Tibial artery (tissue), 4 donors: ENCODE measurements around the gene NXPE4.
A peak's percentile ranks its signal among the peaks of the same experiment; 100 is the strongest.
"Not testable (repeated sequence)": the region's sequence is repeated elsewhere in the genome, so short reads cannot be mapped to it uniquely, and the experiment has no call there.

Source experiments
- DNase-seq, 2 donors: peaks; one replicate each; pipeline ENCODE4 v3.0.0-alpha.2; 2019
- H3K27ac ChIP-seq, 2 donors: fragments of 200-600 bp; sonication (generic) in 1 of 2; 1 replicate in 1 of 2; 2 replicates in 1 of 2; pipeline ENCODE4 v1.5.1; 2018 to 2019; ENCODE audit warnings: mild to moderate bottlenecking in 1 of 2
- H3K27me3 ChIP-seq, 2 donors: fragments of 200-600 bp; sonication (generic) in 1 of 2; one replicate each; pipeline versions ENCODE4 v1.5.1 to v1.6.0; 2016 to 2019
- H3K36me3 ChIP-seq, 3 donors: fragments of 200-600 bp; sonication (generic) in 2 of 3; one replicate each; pipeline ENCODE4 v1.5.1; 2016 to 2019; ENCODE audit warnings: mild to moderate bottlenecking in 2 of 3
- H3K4me1 ChIP-seq, 4 donors: fragments of 200-600 bp; sonication (generic) in 2 of 4; 1 replicate in 3 of 4; 2 replicates in 1 of 4; pipeline ENCODE4 v1.5.1; 2016 to 2019
- H3K4me3 ChIP-seq, 2 donors: fragments of 200-600 bp; sonication (generic) in 1 of 2; 1 replicate in 1 of 2; 2 replicates in 1 of 2; pipeline ENCODE4 v1.5.1; 2018 to 2019; ENCODE audit warnings: mild to moderate bottlenecking in 2 of 2
- H3K9me3 ChIP-seq, 3 donors: fragments of 200-600 bp; sonication (generic) in 1 of 3; one replicate each; pipeline ENCODE4 v1.5.1; 2016 to 2019
- intact Hi-C: fragments of 100-400 bp; cut with DNase I; formaldehyde crosslinking; loops from one replicate; pipeline ENCODE4 v1.15.0; 2023; ENCODE audit warnings: low total_unique reads
- TF ChIP-seq, protein P1 (sequence below), 2 experiments: fragments of 200-600 bp in 1 of 2; fragments of 450-650 bp in 1 of 2; IDR thresholded peaks; one replicate each; pipeline ENCODE4 v1.5.1; 2017 to 2019; ENCODE audit warnings: antibody characterized with exemption in 2 of 2, mild to moderate bottlenecking in 1 of 2, moderate library complexity in 1 of 2

Gene NXPE4

DNA sequence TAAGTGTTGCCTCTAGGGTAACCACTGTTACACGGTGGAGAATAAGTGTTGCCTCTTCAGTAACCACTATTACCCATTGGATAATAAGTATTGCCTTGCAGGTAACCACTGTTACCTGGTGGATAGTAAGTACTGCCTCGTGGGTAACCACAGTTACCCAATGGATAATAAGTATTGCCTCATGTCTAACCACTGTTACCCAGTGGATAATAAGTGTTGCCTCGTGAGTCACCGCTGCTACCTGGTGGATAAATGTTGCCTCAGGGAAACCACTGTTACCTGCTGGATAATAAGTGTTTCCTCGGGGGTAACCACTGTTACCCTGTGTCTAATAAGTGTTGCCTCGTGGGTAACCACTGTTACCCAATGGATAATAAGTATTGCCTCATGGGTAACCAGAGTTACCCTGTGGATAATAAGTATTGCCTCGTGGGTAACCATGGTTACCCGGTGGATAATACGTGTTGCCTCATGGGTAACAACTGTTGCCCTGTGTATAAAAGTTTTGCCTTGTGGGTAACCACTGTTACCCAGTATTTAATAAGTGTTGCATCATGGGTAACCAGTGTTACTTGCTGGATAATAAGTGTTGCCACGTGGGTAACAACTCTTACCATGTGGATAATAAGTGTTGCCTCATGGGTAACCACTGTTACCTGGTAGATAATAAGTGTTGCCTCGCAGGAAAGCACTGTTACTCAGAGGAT, 12.3 kb upstream of the NXPE4 start:
- Histone ChIP-seq H3K27me3 (no peaks in the 10 kb centered on the region), H3K9me3 (peaks cover 0 to 3% (median 0%) of the 10 kb centered on the region in 3 donors), H3K27ac (no peak overlapping the region), H3K4me3 (no peak overlapping the region), H3K36me3 (no peaks in the 10 kb centered on the region), H3K4me1 (no peaks in the 10 kb centered on the region)
- DNase-seq: no peak
- TF ChIP-seq, protein P1, sequence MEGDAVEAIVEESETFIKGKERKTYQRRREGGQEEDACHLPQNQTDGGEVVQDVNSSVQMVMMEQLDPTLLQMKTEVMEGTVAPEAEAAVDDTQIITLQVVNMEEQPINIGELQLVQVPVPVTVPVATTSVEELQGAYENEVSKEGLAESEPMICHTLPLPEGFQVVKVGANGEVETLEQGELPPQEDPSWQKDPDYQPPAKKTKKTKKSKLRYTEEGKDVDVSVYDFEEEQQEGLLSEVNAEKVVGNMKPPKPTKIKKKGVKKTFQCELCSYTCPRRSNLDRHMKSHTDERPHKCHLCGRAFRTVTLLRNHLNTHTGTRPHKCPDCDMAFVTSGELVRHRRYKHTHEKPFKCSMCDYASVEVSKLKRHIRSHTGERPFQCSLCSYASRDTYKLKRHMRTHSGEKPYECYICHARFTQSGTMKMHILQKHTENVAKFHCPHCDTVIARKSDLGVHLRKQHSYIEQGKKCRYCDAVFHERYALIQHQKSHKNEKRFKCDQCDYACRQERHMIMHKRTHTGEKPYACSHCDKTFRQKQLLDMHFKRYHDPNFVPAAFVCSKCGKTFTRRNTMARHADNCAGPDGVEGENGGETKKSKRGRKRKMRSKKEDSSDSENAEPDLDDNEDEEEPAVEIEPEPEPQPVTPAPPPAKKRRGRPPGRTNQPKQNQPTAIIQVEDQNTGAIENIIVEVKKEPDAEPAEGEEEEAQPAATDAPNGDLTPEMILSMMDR (IDR thresholded peaks at IDR 0.05): no peak
- intact Hi-C loops: no loop called here

DNA sequence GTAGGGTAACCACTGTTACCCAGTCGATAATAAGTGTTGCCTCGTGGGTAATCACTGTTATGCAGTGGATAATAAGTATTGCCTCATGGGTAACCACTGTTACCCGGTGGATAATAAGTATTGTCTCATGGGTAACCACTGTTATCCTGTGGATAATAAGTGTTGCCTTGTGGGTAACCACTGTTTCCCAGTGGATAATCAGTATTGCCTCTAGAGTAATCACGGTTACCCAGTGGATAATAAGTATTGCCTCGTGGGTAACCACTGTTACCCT, 11.2 kb upstream of the NXPE4 start:
- H3K4me1 ChIP-seq, H3K36me3 ChIP-seq, H3K27ac ChIP-seq, H3K4me3 ChIP-seq, intact Hi-C loops, H3K27me3 ChIP-seq, H3K9me3 ChIP-seq, DNase-seq: not testable (repeated sequence)

DNA sequence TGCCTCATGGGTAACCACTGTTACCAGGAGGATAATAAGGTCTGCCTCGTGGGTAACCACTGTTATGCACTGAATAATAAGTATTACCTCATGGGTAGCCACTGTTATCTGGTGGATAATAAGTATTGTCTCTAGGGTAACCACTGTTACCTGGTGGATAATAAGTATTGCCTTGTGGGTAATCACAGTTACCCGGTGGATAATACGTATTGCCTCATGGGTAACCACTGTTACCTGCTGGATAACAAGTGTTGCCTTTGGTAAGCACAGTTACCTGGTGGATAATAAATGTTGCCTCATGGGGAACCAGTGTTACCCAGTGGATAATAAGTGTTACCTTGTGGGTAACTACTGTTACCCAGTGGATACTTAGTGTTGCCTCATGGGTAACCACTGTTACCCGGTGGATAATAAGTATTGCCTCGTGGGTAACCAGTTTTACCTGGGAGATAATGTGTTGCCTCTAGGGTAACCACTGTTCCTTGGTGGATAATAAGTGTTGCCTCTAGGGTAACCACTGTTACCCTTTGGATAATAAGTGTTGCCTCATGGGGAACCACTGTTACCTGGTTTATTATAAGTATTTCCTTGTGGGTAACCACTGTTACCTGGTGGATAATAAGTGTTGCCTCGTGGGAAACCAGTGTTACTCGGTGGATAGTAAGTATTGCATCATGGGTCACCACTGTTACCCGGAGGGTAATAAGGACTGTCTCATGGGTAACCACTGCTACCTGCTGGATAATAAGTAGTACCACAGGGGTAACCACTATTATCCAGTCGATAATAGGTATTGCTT, 10.6 kb upstream of the NXPE4 start:
- peaks cover 0 to 3% (median 0%) of the 10 kb centered on the region in 3 donors for H3K9me3 ChIP-seq
- intact Hi-C loops: no loop called here
- no peak overlapping the region for H3K27ac ChIP-seq
- TF ChIP-seq, protein P1 (IDR thresholded peaks at IDR 0.05): peak in 1 of 2 experiments; percentile 4
- no peaks in the 10 kb centered on the region for H3K36me3 ChIP-seq
- H3K4me3 ChIP-seq: no peak overlapping the region
- no peaks in the 10 kb centered on the region for H3K27me3 ChIP-seq
- H3K4me1 ChIP-seq: no peaks in the 10 kb centered on the region
- DNase-seq: no peak

DNA sequence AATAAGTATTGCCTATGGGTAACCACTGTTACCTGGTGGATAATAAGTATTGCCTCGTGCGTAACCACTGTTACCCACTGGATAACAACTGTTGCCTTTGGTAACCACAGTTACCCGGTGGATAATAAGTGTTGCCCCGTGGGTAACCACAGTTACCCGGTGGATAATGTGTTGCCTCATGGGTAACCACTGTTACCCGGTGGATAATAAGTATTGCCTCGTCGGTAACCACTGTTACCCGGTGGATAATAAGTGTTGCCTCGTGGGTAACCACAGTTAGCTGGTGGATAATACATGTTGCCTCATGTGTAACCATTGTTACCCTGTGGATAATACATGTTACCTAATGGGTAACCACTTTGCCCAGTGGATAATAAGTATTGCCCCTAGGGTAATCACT, 9.8 kb upstream of the NXPE4 start:
- intact Hi-C loops: no loop called here

DNA sequence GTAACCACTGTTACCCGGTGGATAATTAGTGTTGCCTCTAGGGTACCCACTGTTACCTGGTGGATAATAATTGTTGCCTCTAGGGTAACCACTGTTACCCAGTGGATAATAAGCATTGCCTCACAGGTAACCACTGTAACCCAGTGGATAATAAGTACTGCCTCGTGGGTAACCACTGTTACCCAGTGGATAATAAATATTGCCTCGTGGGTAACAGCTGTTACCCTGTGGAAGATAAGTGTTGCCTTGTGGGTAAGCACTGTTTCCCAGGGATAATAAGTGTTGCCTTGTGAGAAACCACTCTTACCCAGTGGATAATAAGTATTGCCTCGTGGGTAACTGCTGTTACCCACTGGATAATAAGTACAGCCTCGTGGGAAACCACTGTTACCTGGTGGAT, 9.3 kb upstream of the NXPE4 start:
- intact Hi-C loops: no loop called here
- H3K4me1 ChIP-seq: no peaks in the 10 kb centered on the region
- no peak for DNase-seq
- no peaks in the 10 kb centered on the region for H3K36me3 ChIP-seq
- H3K27ac ChIP-seq: no peak overlapping the region
- H3K4me3 ChIP-seq: no peak overlapping the region
- H3K9me3 ChIP-seq: no peaks in the 10 kb centered on the region
- TF ChIP-seq, protein P1 (IDR thresholded peaks at IDR 0.05): no peak
- no peaks in the 10 kb centered on the region for H3K27me3 ChIP-seq

More for the DNA sequence above, 9.8 kb upstream of the NXPE4 start:
- Histone ChIP-seq H3K27ac (no peak overlapping the region), H3K9me3 (peaks cover 0 to 2% (median 0%) of the 10 kb centered on the region in 3 donors), H3K27me3 (no peaks in the 10 kb centered on the region), H3K36me3 (no peaks in the 10 kb centered on the region), H3K4me3 (no peak overlapping the region), H3K4me1 (no peaks in the 10 kb centered on the region)
- TF ChIP-seq, protein P1 (IDR thresholded peaks at IDR 0.05): no peak
- DNase-seq: no peak

DNA sequence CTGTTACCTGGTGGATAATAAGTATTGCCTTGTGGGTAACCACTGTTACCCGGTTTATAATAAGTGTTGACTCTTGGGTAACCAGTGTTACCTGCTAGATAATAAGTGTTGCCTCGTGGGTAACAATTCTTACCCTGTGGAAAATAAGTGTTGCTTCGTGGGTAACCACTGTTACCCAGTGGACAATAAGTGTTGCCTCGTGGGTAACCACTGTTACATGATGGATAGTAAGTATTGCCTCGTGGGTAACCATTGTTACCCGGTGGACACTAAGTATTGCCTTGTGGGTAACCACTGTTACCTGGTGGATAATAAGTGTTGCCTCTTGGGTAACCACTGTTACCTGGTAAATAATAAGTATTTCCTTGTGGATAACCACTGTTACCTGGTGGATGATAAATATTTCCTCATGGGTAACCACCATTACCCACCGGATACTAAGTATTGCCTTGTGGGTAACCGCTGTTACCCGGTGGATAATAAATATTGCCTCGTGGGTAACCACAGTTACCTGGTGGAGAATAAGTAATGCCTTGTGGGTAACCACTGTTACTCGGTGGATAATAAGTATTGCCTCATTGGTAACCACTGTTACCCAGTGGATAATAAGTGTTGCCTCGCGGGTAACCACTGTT, 8.7 kb upstream of the NXPE4 start:
- Histone ChIP-seq H3K9me3 (no peaks in the 10 kb centered on the region), H3K4me1 (no peaks in the 10 kb centered on the region), H3K27ac (no peak overlapping the region), H3K27me3 (no peaks in the 10 kb centered on the region), H3K36me3 (no peaks in the 10 kb centered on the region), H3K4me3 (no peak overlapping the region)
- no peak for DNase-seq
- intact Hi-C loops: no loop called here
- TF ChIP-seq, protein P1 (IDR thresholded peaks at IDR 0.05): no peak

DNA sequence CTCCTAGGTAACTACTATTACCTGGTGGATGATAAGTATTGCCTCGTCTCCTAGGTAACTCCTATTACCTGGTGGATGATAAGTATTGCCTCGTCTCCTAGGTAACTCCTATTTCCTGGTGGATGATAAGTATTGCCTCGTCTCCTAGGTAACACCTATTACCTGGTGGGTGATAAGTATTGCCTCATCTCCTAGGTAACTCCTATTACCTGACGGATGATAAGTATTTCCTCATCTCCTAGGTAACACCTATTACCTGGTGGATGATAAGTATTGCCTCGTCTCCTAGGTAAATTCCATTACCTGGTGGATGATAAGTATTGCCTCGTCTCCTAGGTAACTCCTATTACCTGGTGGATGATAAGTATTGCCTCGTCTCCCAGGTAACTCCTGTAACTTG, 7.6 kb upstream of the NXPE4 start:
- H3K9me3 ChIP-seq, H3K36me3 ChIP-seq, H3K27me3 ChIP-seq, DNase-seq, H3K4me3 ChIP-seq, intact Hi-C loops, H3K4me1 ChIP-seq, H3K27ac ChIP-seq: not testable (repeated sequence)
